ENCODE data around the gene PPCDC.

Gene PPCDC, protein sequence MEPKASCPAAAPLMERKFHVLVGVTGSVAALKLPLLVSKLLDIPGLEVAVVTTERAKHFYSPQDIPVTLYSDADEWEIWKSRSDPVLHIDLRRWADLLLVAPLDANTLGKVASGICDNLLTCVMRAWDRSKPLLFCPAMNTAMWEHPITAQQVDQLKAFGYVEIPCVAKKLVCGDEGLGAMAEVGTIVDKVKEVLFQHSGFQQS

DNA sequence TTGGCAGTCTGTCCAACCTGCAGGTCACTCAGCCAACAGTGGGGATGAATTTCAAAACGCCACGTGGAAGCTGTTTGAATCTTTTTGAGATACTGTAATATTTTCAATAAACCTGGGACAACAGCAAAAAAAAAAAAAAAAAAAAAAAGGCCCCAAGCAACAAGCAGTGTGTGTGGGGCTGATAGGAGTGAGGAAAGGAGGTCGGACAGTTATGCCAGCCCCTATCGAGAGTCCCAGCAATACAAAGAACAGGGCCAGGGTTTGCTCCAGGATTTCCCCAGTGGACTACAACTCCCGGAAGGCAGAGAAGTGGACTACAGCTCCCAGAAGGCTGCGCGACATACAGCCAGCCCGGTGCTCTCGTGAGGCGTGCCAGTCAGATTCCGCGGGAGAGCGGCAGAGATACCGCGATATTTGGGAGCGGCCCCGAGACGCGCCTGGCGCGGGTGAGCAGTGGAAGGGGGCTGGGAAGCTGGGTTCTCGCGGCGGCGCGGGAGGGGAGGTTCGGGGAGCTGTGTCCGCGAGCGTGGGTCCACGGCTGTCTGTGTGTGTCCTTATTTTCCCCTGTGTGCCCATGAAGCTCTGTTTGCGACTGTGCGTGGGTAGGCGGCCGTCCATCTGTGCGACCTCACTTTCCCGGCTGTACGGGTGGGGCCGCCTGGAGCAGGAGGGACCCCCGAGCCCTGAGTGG lies at the start of gene PPCDC:
Gene PPCDC, plus strand, starts transcription at position 410 of the 691 bp plus-strand sequence. CDS start 4,729 bp downstream, outside the sequence.
- ChIA-PET CTCF (interaction anchor here (1.0 kb wide), 1 partner anchor 9 kb away, joined by 4 read pairs; no protein-coding TSS in a partner anchor), POLR2A (interaction anchor here (0.6 to 4.6 kb wide), 41 partner anchors 8 to 345 kb away, joined by 3 to 36 read pairs (median 4); partner anchors contain the start of genes C15orf39, COX5A, MAN2C1 and RPP25)
- peak; percentile 100 for DNase-seq (ENCODE audit: extremely low spot score)
- TF ChIP-seq LEF1 (IDR thresholded peaks at IDR 0.05; ENCODE audit: borderline replicate concordance) (no peak), ELF4 (IDR thresholded peaks at IDR 0.05) (peak; percentile 94), SP1 (IDR thresholded peaks at IDR 0.05) (peak; percentile 73; the same call in 1 of the 2 replicates)
- TF ChIP-seq, protein P1, sequence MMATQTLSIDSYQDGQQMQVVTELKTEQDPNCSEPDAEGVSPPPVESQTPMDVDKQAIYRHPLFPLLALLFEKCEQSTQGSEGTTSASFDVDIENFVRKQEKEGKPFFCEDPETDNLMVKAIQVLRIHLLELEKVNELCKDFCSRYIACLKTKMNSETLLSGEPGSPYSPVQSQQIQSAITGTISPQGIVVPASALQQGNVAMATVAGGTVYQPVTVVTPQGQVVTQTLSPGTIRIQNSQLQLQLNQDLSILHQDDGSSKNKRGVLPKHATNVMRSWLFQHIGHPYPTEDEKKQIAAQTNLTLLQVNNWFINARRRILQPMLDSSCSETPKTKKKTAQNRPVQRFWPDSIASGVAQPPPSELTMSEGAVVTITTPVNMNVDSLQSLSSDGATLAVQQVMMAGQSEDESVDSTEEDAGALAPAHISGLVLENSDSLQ (IDR thresholded peaks at IDR 0.05): peak; percentile 93

DNA sequence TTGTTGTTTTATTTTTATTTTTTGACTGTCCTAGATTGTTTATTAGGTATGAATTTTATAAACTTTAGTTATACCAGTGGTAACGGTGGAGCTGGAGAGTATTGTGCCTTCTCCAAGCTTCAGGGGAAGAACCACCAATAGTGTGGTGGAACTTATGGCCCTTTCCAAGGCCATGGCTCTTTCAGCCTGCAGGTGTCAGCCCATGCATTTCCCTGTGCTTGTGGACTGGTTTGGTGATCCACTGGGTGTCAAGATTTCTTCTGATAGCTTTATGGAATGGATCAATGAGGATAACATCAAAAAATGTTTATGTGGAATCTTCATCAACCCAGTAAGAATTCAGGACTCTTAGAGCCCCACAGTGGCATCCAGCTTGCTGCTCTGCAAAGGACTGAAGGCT lies 47.2 kb upstream of the PPCDC start:
- CTCF ChIA-PET: interaction anchor here (1.0 kb wide), 1 partner anchor 8 kb away, joined by 3 read pairs; no protein-coding TSS in a partner anchor
- no peak for DNase-seq (ENCODE audit: extremely low spot score)
- TF ChIP-seq ZNF384 (IDR thresholded peaks at IDR 0.05): no peak
- TF ChIP-seq ARNT (IDR thresholded peaks at IDR 0.05): no peak
- no peak for TF ChIP-seq BHLHE40 (IDR thresholded peaks at IDR 0.05; ENCODE audit: borderline replicate concordance)
- no peak for TF ChIP-seq TARDBP (IDR thresholded peaks at IDR 0.05)
- TF ChIP-seq CTBP1 (IDR thresholded peaks at IDR 0.05; ENCODE audit: borderline replicate concordance): no peak
- TF ChIP-seq LEF1 (IDR thresholded peaks at IDR 0.05; ENCODE audit: borderline replicate concordance): no peak
- no peak for TF ChIP-seq HDGF (IDR thresholded peaks at IDR 0.05; ENCODE audit: borderline replicate concordance)
- TF ChIP-seq, protein P1 (IDR thresholded peaks at IDR 0.05): no peak
- TF ChIP-seq SUZ12 (IDR thresholded peaks at IDR 0.05): no peak
- no peak for TF ChIP-seq NFRKB (IDR thresholded peaks at IDR 0.05)
- POLR2A ChIA-PET: no interaction called here

DNA sequence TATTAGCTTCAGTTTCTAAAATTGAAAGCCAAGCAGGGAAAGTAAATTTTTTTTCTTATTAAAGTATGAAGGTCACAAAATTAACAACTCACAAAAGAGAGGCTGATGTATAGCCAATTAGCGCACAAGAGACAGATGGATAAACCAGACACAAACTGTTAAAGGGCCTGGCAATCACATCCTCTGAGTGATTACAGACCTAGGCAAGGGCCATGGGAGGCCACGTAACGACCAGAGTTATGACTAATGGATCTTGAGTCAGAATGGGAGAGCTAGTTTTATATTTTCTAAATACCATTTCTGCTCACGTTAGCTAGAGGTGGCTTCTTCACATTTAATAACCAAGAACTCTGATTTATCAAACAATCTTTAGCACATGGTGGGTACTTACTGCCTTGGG lies 45.8 kb upstream of the PPCDC start:
- ChIA-PET CTCF (no interaction called here), POLR2A (interaction anchor here (1.0 to 2.6 kb wide), 2 partner anchors 18 to 88 kb away, joined by 3 to 11 read pairs; partner anchors contain the start of genes MPI and SCAMP5)
- TF ChIP-seq L3MBTL2 (conservative IDR thresholded peaks at IDR 0.05) (no peak), ARNT (IDR thresholded peaks at IDR 0.05) (no peak), TARDBP (IDR thresholded peaks at IDR 0.05) (no peak), SUZ12 (IDR thresholded peaks at IDR 0.05) (no peak), FOXK2 (IDR thresholded peaks at IDR 0.05) (no peak), ZNF384 (IDR thresholded peaks at IDR 0.05) (no peak), FOXM1 (IDR thresholded peaks at IDR 0.05; ENCODE audit: borderline replicate concordance) (no peak), LEF1 (IDR thresholded peaks at IDR 0.05; ENCODE audit: borderline replicate concordance) (no peak), SP1 (IDR thresholded peaks at IDR 0.05) (no peak), HDGF (IDR thresholded peaks at IDR 0.05; ENCODE audit: borderline replicate concordance) (no peak), NFRKB (IDR thresholded peaks at IDR 0.05) (no peak), BHLHE40 (IDR thresholded peaks at IDR 0.05; ENCODE audit: borderline replicate concordance) (no peak)
- TF ChIP-seq, protein P1 (IDR thresholded peaks at IDR 0.05): no peak
- DNase-seq (ENCODE audit: extremely low spot score): no peak

DNA sequence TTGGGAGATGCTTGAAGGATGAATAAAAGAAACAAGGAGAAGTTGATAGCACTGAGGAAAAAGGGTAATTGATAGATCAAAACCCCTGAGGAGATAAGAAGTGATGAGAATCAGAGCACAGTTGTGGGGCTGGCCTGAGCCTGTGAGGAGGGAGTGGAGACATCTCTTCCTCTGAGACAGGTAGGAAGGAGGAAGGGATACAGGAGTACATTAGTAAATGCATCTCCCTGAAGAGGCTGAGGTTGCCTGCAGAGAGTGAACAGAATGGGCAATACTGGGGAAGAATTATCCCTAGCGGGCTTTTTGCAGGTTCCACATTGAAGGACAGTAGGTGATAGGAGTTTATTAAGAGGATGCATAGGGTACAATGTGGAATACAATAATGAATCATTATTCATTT lies 45.3 kb upstream of the PPCDC start:
- ChIA-PET CTCF (interaction anchor here (1.0 to 1.2 kb wide), 2 partner anchors 26 to 76 kb away, joined by 3 to 4 read pairs; no protein-coding TSS in a partner anchor), POLR2A (interaction anchor here (1.0 to 2.6 kb wide), 6 partner anchors 15 to 88 kb away, joined by 3 to 12 read pairs (median 5); partner anchors contain the start of genes COX5A, MPI, PPCDC and RPP25)
- TF ChIP-seq ELF4 (IDR thresholded peaks at IDR 0.05): no peak
- DNase-seq (ENCODE audit: extremely low spot score): no peak

DNA sequence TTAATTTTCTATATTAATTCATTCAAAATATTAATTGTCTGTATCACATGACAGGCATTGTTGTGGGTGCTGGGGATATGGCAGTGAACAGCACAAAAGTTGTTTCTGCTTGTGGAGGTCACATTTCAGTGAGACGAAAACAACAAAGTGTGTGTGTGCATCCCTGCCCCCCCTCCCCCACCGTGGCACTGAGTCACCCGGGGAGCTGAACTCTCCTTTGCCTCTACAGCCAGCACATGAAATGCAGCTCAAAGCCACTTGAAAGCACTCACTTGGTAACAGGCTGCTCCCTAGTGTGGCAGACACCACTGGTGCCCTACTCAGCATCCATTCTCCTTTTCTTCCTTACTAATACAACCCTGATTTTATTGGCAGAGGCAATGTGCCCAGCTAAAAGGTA lies 44.9 kb upstream of the PPCDC start:
- CTCF ChIA-PET: interaction anchor here (1.0 to 1.2 kb wide), 2 partner anchors 27 to 77 kb away, joined by 3 to 4 read pairs; no protein-coding TSS in a partner anchor
- TF ChIP-seq, protein P1 (IDR thresholded peaks at IDR 0.05): no peak
- TF ChIP-seq LEF1 (IDR thresholded peaks at IDR 0.05; ENCODE audit: borderline replicate concordance) (no peak), FOXM1 (IDR thresholded peaks at IDR 0.05; ENCODE audit: borderline replicate concordance) (no peak), FOXA1 (IDR thresholded peaks at IDR 0.05) (no peak), BHLHE40 (IDR thresholded peaks at IDR 0.05; ENCODE audit: borderline replicate concordance) (no peak), SUZ12 (IDR thresholded peaks at IDR 0.05) (no peak), CTBP1 (IDR thresholded peaks at IDR 0.05; ENCODE audit: borderline replicate concordance) (no peak), SP1 (IDR thresholded peaks at IDR 0.05) (no peak), ARNT (IDR thresholded peaks at IDR 0.05) (no peak), L3MBTL2 (conservative IDR thresholded peaks at IDR 0.05) (no peak), NFRKB (IDR thresholded peaks at IDR 0.05) (no peak), ZNF384 (IDR thresholded peaks at IDR 0.05) (no peak), HDGF (IDR thresholded peaks at IDR 0.05; ENCODE audit: borderline replicate concordance) (no peak), TARDBP (IDR thresholded peaks at IDR 0.05) (no peak), ELF4 (IDR thresholded peaks at IDR 0.05) (no peak), FOXK2 (IDR thresholded peaks at IDR 0.05) (no peak)
- POLR2A ChIA-PET: interaction anchor here (1.0 to 2.6 kb wide), 7 partner anchors 15 to 88 kb away, joined by 3 to 12 read pairs (median 6); partner anchors contain the start of genes COX5A, FAM219B, MPI and PPCDC
- no peak for DNase-seq (ENCODE audit: extremely low spot score)

All from HEK293T (cell line).